Natural killer cell (primary cell): ENCODE data around the gene SKAP1. TPM values are rescaled to one million over a fixed set of nuclear protein-coding genes. Genes with fewer than 3 reads are reported as not detected.

Experiments used
- ATAC-seq, 3 donors: fragments of 150-1000 bp in 2 of 3; fragments of 200-7000 bp in 1 of 3; cut with Tn5 transposase; 1 replicate in 1 of 3; 2 replicates in 2 of 3; pipeline ENCODE4 v1.10.0; 2021; ENCODE audit warnings: mild to moderate bottlenecking in 2 of 3, moderate library complexity in 2 of 3
- DNase-seq, 2 donors: peaks; one replicate each; pipeline versions ENCODE4 v3.0.0 to v3.0.0-alpha.2; 2013 to 2021; ENCODE audit warnings: mixed read lengths in 1 of 2
- H3K27ac ChIP-seq: one replicate; pipeline ENCODE4 v1.5.1; 2013; ENCODE audit warnings: mild to moderate bottlenecking, low read length
- H3K27me3 ChIP-seq: one replicate; pipeline ENCODE4 v1.6.1; 2013; ENCODE audit warnings: low read length; ENCODE audit not compliant: control insufficient read depth, insufficient read depth
- H3K36me3 ChIP-seq: one replicate; pipeline ENCODE4 v1.6.1; 2013; ENCODE audit warnings: low read length; ENCODE audit not compliant: control insufficient read depth, insufficient read depth
- H3K4me1 ChIP-seq: one replicate; pipeline ENCODE4 v1.6.1; 2013; ENCODE audit warnings: low read length; ENCODE audit not compliant: control insufficient read depth, insufficient read depth
- H3K4me3 ChIP-seq: one replicate; pipeline ENCODE4 v1.5.1; 2013; ENCODE audit warnings: low read length
- H3K9me3 ChIP-seq: one replicate; pipeline ENCODE4 v1.6.1; 2013; ENCODE audit warnings: low read length; ENCODE audit not compliant: control insufficient read depth, insufficient read depth
- H3K27ac Mint-ChIP-seq, 2 donors: one replicate each; pipeline ENCODE4 v1.8.0; 2022; ENCODE audit warnings: mild to moderate bottlenecking in 2 of 2, mixed read lengths in 2 of 2, moderate library complexity in 1 of 2
- H3K27me3 Mint-ChIP-seq, 2 donors: one replicate each; pipeline ENCODE4 v1.8.0; 2022; ENCODE audit warnings: low read depth in 2 of 2, mixed read lengths in 2 of 2
- H3K36me3 Mint-ChIP-seq: one replicate; pipeline ENCODE4 v1.8.0; 2022; ENCODE audit warnings: mixed read lengths
- H3K4me1 Mint-ChIP-seq, 2 donors: one replicate each; pipeline ENCODE4 v1.8.0; 2022; ENCODE audit warnings: mixed read lengths in 2 of 2
- H3K4me3 Mint-ChIP-seq: one replicate; pipeline ENCODE4 v1.8.0; 2022; ENCODE audit warnings: mild to moderate bottlenecking, moderate library complexity, mixed read lengths
- H3K9me3 Mint-ChIP-seq, 2 donors: one replicate each; pipeline ENCODE4 v1.8.0; 2022; ENCODE audit warnings: mixed read lengths in 2 of 2
- CTCF ChIP-seq: fragments of 200-600 bp; IDR thresholded peaks from one replicate; pipeline ENCODE4 v1.8.0; 2022; ENCODE audit warnings: antibody characterized with exemption
- WGBS: methylation state at CpG from one replicate; pipeline ENCODE4 v1.1.7; 2013; ENCODE audit warnings: missing lambda C conversion rate; ENCODE audit not compliant: insufficient coverage; 5-methylcytosine and 5-hydroxymethylcytosine counted together
- intact Hi-C: fragments of 100-400 bp; cut with micrococcal nuclease; formaldehyde crosslinking; loops from one replicate; pipeline ENCODE4 v1.14.2; 2022
- total RNA-seq, 4 donors: library from RNA; stranded (reverse); fragments of 120-200 nt in 1 of 4; gene quantifications; one replicate each; pipeline versions ENCODE4 v1.2.3 to v1.2.4, GENCODE V29; 2013 to 2022

The SKAP1 gene
- total RNA-seq, 3 donors from 2014 or later (not counting 1 experiment from before 2014, with no cell fraction given): 168 to 227 (median 190) TPM

- intact Hi-C loops: no loop called here
- Histone ChIP-seq H3K27me3 (no peaks in the 10 kb centered on the region), H3K36me3 (peaks cover 2% of the 10 kb centered on the region), H3K9me3 (no peaks in the 10 kb centered on the region), H3K27ac (no peak overlapping the region), H3K4me1 (peaks cover 36% of the 10 kb centered on the region), H3K4me3 (no peak overlapping the region)
- H3K4me1 Mint-ChIP-seq: peaks cover 49 to 54% of the 10 kb centered on the region in 2 donors
- no peak overlapping the region for H3K4me3 Mint-ChIP-seq
- TF ChIP-seq CTCF: no peak
- peak overlapping the region; percentile 10 to 100 for H3K27ac Mint-ChIP-seq
- no peaks in the 10 kb centered on the region for H3K9me3 Mint-ChIP-seq
- no peak for DNase-seq
- no peaks in the 10 kb centered on the region for H3K27me3 Mint-ChIP-seq
- H3K36me3 Mint-ChIP-seq: no peaks in the 10 kb centered on the region
- no peak for ATAC-seq
- WGBS: 67% methylated on average over 2 of the region's 4 CpGs
These were observed 9.2 kb downstream of the SKAP1 start for GRCh38 chr17:48420823-48421222.

GRCh38 chr17:48416971-48417370, 13.0 kb downstream of the SKAP1 start:
- intact Hi-C loops: no loop called here
- ATAC-seq: peak in 2 of 3 donors; percentile 30 to 54
- H3K4me1 ChIP-seq: peaks cover 37% of the 10 kb centered on the region
- H3K36me3 ChIP-seq: peaks cover 2% of the 10 kb centered on the region
- no peaks in the 10 kb centered on the region for H3K9me3 ChIP-seq
- H3K27me3 Mint-ChIP-seq: no peaks in the 10 kb centered on the region
- H3K36me3 Mint-ChIP-seq: no peaks in the 10 kb centered on the region
- no peaks in the 10 kb centered on the region for H3K27me3 ChIP-seq
- H3K4me1 Mint-ChIP-seq: peaks cover 65 to 70% of the 10 kb centered on the region in 2 donors
- H3K9me3 Mint-ChIP-seq: no peaks in the 10 kb centered on the region
- peak overlapping the region; percentile 87 to 95 for H3K27ac Mint-ChIP-seq
- no CpG with 5 or more reads among the region's 3 CpGs for WGBS
- no peak overlapping the region for H3K4me3 ChIP-seq
- peak overlapping the region; percentile 35 for H3K27ac ChIP-seq
- H3K4me3 Mint-ChIP-seq: peak overlapping the region; percentile 81
- no peak for TF ChIP-seq CTCF
- peak in 1 of 2 donors; percentile 47 for DNase-seq

- Mint-ChIP-seq H3K27me3 (no peaks in the 10 kb centered on the region), H3K4me3 (peak overlapping the region; percentile 82), H3K27ac (peak overlapping the region; percentile 87 to 95), H3K36me3 (peaks cover 12% of the 10 kb centered on the region), H3K4me1 (peaks cover 60 to 69% of the 10 kb centered on the region in 2 donors), H3K9me3 (no peaks in the 10 kb centered on the region)
- ATAC-seq (peak; percentile 83 to 91 (median 90)), DNase-seq (peak in 1 of 2 donors; percentile 57)
- Histone ChIP-seq H3K36me3 (peaks cover 16% of the 10 kb centered on the region), H3K9me3 (no peaks in the 10 kb centered on the region), H3K27ac (peak overlapping the region; percentile 74), H3K4me1 (peaks cover 29% of the 10 kb centered on the region), H3K4me3 (no peak overlapping the region), H3K27me3 (no peaks in the 10 kb centered on the region)
- no peak for TF ChIP-seq CTCF
- intact Hi-C loops: loop anchor here (1.0 to 2.0 kb wide), 3 partner anchors 15 to 43 kb away; no protein-coding TSS in a partner anchor
- 68% methylated on average over 4 of the region's 5 CpGs for WGBS
These were observed 16.2 kb downstream of the SKAP1 start for GRCh38 chr17:48413613-48414405.
